ENCODE data around the gene GNPTG. TPM values are rescaled to one million over a fixed set of nuclear protein-coding genes. Genes with fewer than 3 reads are reported as not detected.

Gene GNPTG
- total and polyA plus RNA-seq, 9 of the 15 experiments (the other 6 are each of a cell fraction or from before 2014, with no cell fraction given) = 0.69 to 33.3 (median 13.6) TPM

- peak; percentile 81; the same call in 1 of the 2 replicates for TF ChIP-seq CBX1 (IDR thresholded peaks at IDR 0.05; ENCODE audit: low read depth)
These were observed 21.3 kb upstream of the GNPTG start (continued) for GRCh38 chr16:1330260-1330914.

GRCh38 chr16:1330931-1331711, 20.6 kb upstream of the GNPTG start:
- CTCF ChIA-PET (ENCODE audit: low intra/inter-chr PET ratio) = no interaction called here
- no peak for DNase-seq (ENCODE audit: extremely low read depth in 1 of 4, low spot score in 3 of 4)
- Histone ChIP-seq H2AFZ (ENCODE audit: low read depth, low read length) (peak overlapping the region; percentile 86), H3K9me3 (replicated peaks; ENCODE audit: control insufficient read depth, insufficient read depth, low read depth, low read length) (0 out of 2 replicates have a peak, but pooled peaks cover 4% of the 10 kb centered on the region), H4K20me1 (replicated peaks; ENCODE audit: control insufficient read depth, insufficient read depth, low read length) (0 out of 2 replicates have a peak, but pooled peaks cover 9% of the 10 kb centered on the region), H3K9me1 (ENCODE audit: control insufficient read depth, insufficient read depth, low read length) (no peaks in the 10 kb centered on the region), H3K27me3 (ENCODE audit: control insufficient read depth in 2 of 2, insufficient read depth in 2 of 2, low read length in 2 of 2) (peaks cover 6 to 15% of the 10 kb centered on the region in 2 experiments; a peak in 3 of 5 replicates), H3K4me3 (peak overlapping the region; percentile 31), H3K27ac (ENCODE audit: extremely low read depth, low read depth, low read length) (peak overlapping the region; percentile 90), H3K9ac (ENCODE audit: insufficient read depth in 1 of 2, low read depth in 2 of 2, low read length in 2 of 2) (peak overlapping the region; percentile 77 to 80), H3K4me2 (ENCODE audit: insufficient read depth, low read length) (peak overlapping the region; percentile 77), H3K4me1 (replicated peaks in 1 of 2; ENCODE audit: control insufficient read depth in 2 of 2, insufficient read depth in 2 of 2, low read length in 2 of 2) (peaks cover 17 to 68% of the 10 kb centered on the region in 2 experiments), H3K36me3 (ENCODE audit: control insufficient read depth, insufficient read depth, low read length) (no peaks in the 10 kb centered on the region), H3K79me2 (ENCODE audit: control insufficient read depth, insufficient read depth, low read length) (no peaks in the 10 kb centered on the region)
- 65% methylated on average over 22 of the region's 22 CpGs for WGBS (ENCODE audit: insufficient coverage, low coverage, missing lambda C conversion rate)
- TSS peak; percentile 94 for BruUV-seq (replicated peaks)
- in situ Hi-C loops (cut with MboI) = no loop called here
- ATAC-seq = peak; percentile 9
- no peak for FAIRE-seq
- POLR2A ChIA-PET = interaction anchor here (0.5 to 2.0 kb wide), 11 partner anchors 12 to 824 kb away, joined by 3 to 15 read pairs (median 4); partner anchors contain the start of genes TRAF7 and UBE2I
- intact Hi-C loops (cut with micrococcal nuclease) = loop anchor here (2.0 kb wide), 1 partner anchor 22 kb away; the partner anchor contains the start of gene UBE2I
- TF ChIP-seq HDAC2 (IDR thresholded peaks at IDR 0.05) = peak; percentile 65; the same call in 1 of the 2 replicates
- TF ChIP-seq TEAD4 (IDR thresholded peaks at IDR 0.05; ENCODE audit: low read length) = no peak
- no peak for TF ChIP-seq TEAD4 (CRISPR knock-in tag; IDR thresholded peaks at IDR 0.05; ENCODE audit: borderline replicate concordance)
- no peak for TF ChIP-seq CEBPG (CRISPR knock-in tag; IDR thresholded peaks at IDR 0.05)
- TF ChIP-seq CEBPG (tag; conservative IDR thresholded peaks at IDR 0.05 in 1 of 2, IDR thresholded peaks at IDR 0.05 in 1 of 2) = no peak
- no peak for TF ChIP-seq ZBTB2 (IDR thresholded peaks at IDR 0.05)
- TF ChIP-seq DMBX1 (CRISPR knock-in tag; IDR thresholded peaks at IDR 0.05; ENCODE audit: borderline replicate concordance) = 0 out of 2 replicates have a peak, but pooled peaks have one; percentile 35
- no peak for TF ChIP-seq RERE (CRISPR knock-in tag; IDR thresholded peaks at IDR 0.05; ENCODE audit: borderline replicate concordance)
- TF ChIP-seq ZC3H8 (IDR thresholded peaks at IDR 0.05) = no peak
- no peak for TF ChIP-seq FOS (IDR thresholded peaks at IDR 0.05; ENCODE audit: extremely low read depth, insufficient read length)
- no peak for TF ChIP-seq NFE2 (IDR thresholded peaks at IDR 0.05; ENCODE audit: low read depth)
